HG03095 (cell line): ENCODE results near the gene LHFPL2.
A peak's percentile ranks its signal among the peaks of the same experiment; 100 is the strongest.

Source experiments
- ATAC-seq: cut with Tn5 transposase; IDR thresholded peaks from one replicate; pipeline ENCODE4 v1.9.1; 2021; ENCODE audit warnings: moderate library complexity; ENCODE audit not compliant: unreplicated experiment

LHFPL2 gene

GRCh38 chr5:78576376-78576775 is 72.2 kb downstream of the LHFPL2 start:
- ATAC-seq, result no peak

GRCh38 chr5:78574731-78575161 is 73.8 kb downstream of the LHFPL2 start:
- ATAC-seq, result peak; percentile 76

GRCh38 chr5:78574131-78574673 is 74.4 kb downstream of the LHFPL2 start:
- no peak for ATAC-seq

- ATAC-seq, result peak; percentile 57
Observed at GRCh38 chr5:78573318-78573717, 75.3 kb downstream of the LHFPL2 start.

- no peak for ATAC-seq
Observed at GRCh38 chr5:78570646-78571045, 77.9 kb downstream of the LHFPL2 start.

GRCh38 chr5:78569441-78569840 is 79.1 kb downstream of the LHFPL2 start:
- no peak for ATAC-seq

- ATAC-seq, result no peak
Observed at GRCh38 chr5:78568676-78569075, 79.9 kb downstream of the LHFPL2 start.

GRCh38 chr5:78568212-78568611 is 80.4 kb downstream of the LHFPL2 start:
- ATAC-seq, result no peak

GRCh38 chr5:78567617-78568016 is 81.0 kb downstream of the LHFPL2 start:
- ATAC-seq, result no peak

GRCh38 chr5:78566747-78567425 is 81.7 kb downstream of the LHFPL2 start:
- no peak for ATAC-seq

GRCh38 chr5:78565395-78565794 is 83.2 kb downstream of the LHFPL2 start:
- no peak for ATAC-seq

GRCh38 chr5:78563621-78564020 is 85.0 kb downstream of the LHFPL2 start:
- no peak for ATAC-seq

GRCh38 chr5:78562714-78563330 is 85.8 kb downstream of the LHFPL2 start:
- no peak for ATAC-seq

GRCh38 chr5:78562001-78562400 is 86.6 kb downstream of the LHFPL2 start:
- ATAC-seq, result no peak

- no peak for ATAC-seq
Observed at GRCh38 chr5:78561261-78561660, 87.3 kb downstream of the LHFPL2 start.

- ATAC-seq, result no peak
Observed at GRCh38 chr5:78560000-78560855, 88.3 kb downstream of the LHFPL2 start.

- no peak for ATAC-seq
Observed at GRCh38 chr5:78557601-78558000, 91.0 kb downstream of the LHFPL2 start.

- ATAC-seq, result no peak
Observed at GRCh38 chr5:78555870-78556269, 92.7 kb downstream of the LHFPL2 start.

GRCh38 chr5:78554670-78555069 is 93.9 kb downstream of the LHFPL2 start:
- ATAC-seq, result no peak

GRCh38 chr5:78553580-78554353 is 94.8 kb downstream of the LHFPL2 start:
- no peak for ATAC-seq
